ACHN (cell line): ENCODE measurements around the gene RNF144A.

Source experiments
- DNase-seq: peaks from one replicate; pipeline ENCODE4 v3.0.0-alpha.2; 2015
- in situ Hi-C: cut with HindIII; loops from 2 replicates; pipeline ENCODE4 v1.10.0; 2017; ENCODE audit warnings: low sequenced_read_pairs, low pct_ligation_motif_present, low pct_unique_long_range_greater_than_20kb

RNF144A gene

GRCh38 chr2:7009207-7009911 lies 92.1 kb downstream of the RNF144A start:
- no peak for DNase-seq
- in situ Hi-C loops: no loop called here

GRCh38 chr2:7010391-7011054 lies 93.3 kb downstream of the RNF144A start:
- no peak for DNase-seq
- in situ Hi-C loops: no loop called here

- in situ Hi-C loops: no loop called here
Observed at GRCh38 chr2:7011356-7012083, 94.3 kb downstream of the RNF144A start.

GRCh38 chr2:7012141-7012764 lies 95.0 kb downstream of the RNF144A start:
- in situ Hi-C loops: no loop called here
- no peak for DNase-seq

More at GRCh38 chr2:7011356-7012083, 94.3 kb downstream of the RNF144A start:
- DNase-seq: no peak

- DNase-seq: no peak
- in situ Hi-C loops: no loop called here
Observed at GRCh38 chr2:7013471-7014160, 96.4 kb downstream of the RNF144A start.

- DNase-seq: no peak
- in situ Hi-C loops: no loop called here
Observed at GRCh38 chr2:7014174-7014640, 97.0 kb downstream of the RNF144A start.

GRCh38 chr2:7015007-7015950 lies 98.1 kb downstream of the RNF144A start:
- no peak for DNase-seq
- in situ Hi-C loops: no loop called here

GRCh38 chr2:7016148-7016547 lies 98.9 kb downstream of the RNF144A start:
- in situ Hi-C loops: no loop called here
- no peak for DNase-seq

GRCh38 chr2:7016601-7017211 lies 99.5 kb downstream of the RNF144A start:
- DNase-seq: no peak
- in situ Hi-C loops: no loop called here

GRCh38 chr2:7017671-7018281 lies 100.6 kb downstream of the RNF144A start:
- no peak for DNase-seq
- in situ Hi-C loops: no loop called here

GRCh38 chr2:7018282-7018701 lies 101.1 kb downstream of the RNF144A start:
- no peak for DNase-seq
- in situ Hi-C loops: no loop called here

- DNase-seq: no peak
- in situ Hi-C loops: no loop called here
Observed at GRCh38 chr2:7018767-7019166, 101.6 kb downstream of the RNF144A start.

GRCh38 chr2:7019191-7019590 lies 102.0 kb downstream of the RNF144A start:
- in situ Hi-C loops: no loop called here
- no peak for DNase-seq

GRCh38 chr2:7020059-7020458 lies 102.8 kb downstream of the RNF144A start:
- no peak for DNase-seq
- in situ Hi-C loops: no loop called here

- no peak for DNase-seq
- in situ Hi-C loops: no loop called here
Observed at GRCh38 chr2:7020468-7020867, 103.3 kb downstream of the RNF144A start.

GRCh38 chr2:7020939-7021470 lies 103.8 kb downstream of the RNF144A start:
- in situ Hi-C loops: no loop called here
- DNase-seq: no peak
